Breast epithelium (tissue), 3 donors: Measurements from ENCODE around the gene MOXD1.

Source experiments
- CTCF ChIP-seq, 3 donors: fragments of 450-650 bp; IDR thresholded peaks; one replicate each; pipeline ENCODE4 v1.5.1; 2016 to 2017; ENCODE audit warnings: antibody characterized with exemption in 3 of 3, mild to moderate bottlenecking in 3 of 3, moderate library complexity in 3 of 3
- POLR2A ChIP-seq: fragments of 450-650 bp; IDR thresholded peaks from one replicate; pipeline ENCODE4 v1.6.1; 2016; ENCODE audit warnings: antibody characterized with exemption, mild to moderate bottlenecking, moderate library complexity
- POLR2AphosphoS5 ChIP-seq, 3 donors: sonication (generic); formaldehyde crosslinking; IDR thresholded peaks; one replicate each; pipeline ENCODE4 v1.6.1; 2017; ENCODE audit warnings: antibody characterized with exemption in 3 of 3

- no peak for TF ChIP-seq CTCF (IDR thresholded peaks at IDR 0.05)
- no peak for TF ChIP-seq POLR2A
- no peak for TF ChIP-seq POLR2AphosphoS5 (IDR thresholded peaks at IDR 0.05)
These were observed 45.6 kb upstream of the MOXD1 start for GRCh38 chr6:132446855-132447241.
